ENCODE results near the gene SPTBN1.

Gene SPTBN1

GRCh38 chr2:54591551-54591950 is 135.4 kb downstream of the SPTBN1 start:
- DNase-seq (ENCODE audit: low spot score), result no peak

GRCh38 chr2:54593249-54593648 is 137.1 kb downstream of the SPTBN1 start:
- no peak for DNase-seq (ENCODE audit: low spot score)

GRCh38 chr2:54594048-54594447 is 137.9 kb downstream of the SPTBN1 start:
- DNase-seq (ENCODE audit: low spot score), result no peak

- DNase-seq (ENCODE audit: low spot score), result no peak
Measured at GRCh38 chr2:54595161-54595803, 139.2 kb downstream of the SPTBN1 start.

GRCh38 chr2:54595999-54596902 is 140.1 kb downstream of the SPTBN1 start:
- no peak for DNase-seq (ENCODE audit: low spot score)

- DNase-seq (ENCODE audit: low spot score), result no peak
Measured at GRCh38 chr2:54597153-54597848, 141.2 kb downstream of the SPTBN1 start.

- DNase-seq (ENCODE audit: low spot score), result no peak
Measured at GRCh38 chr2:54598347-54599325, 142.5 kb downstream of the SPTBN1 start.

GRCh38 chr2:54599326-54599710 is 143.2 kb downstream of the SPTBN1 start:
- no peak for DNase-seq (ENCODE audit: low spot score)

- DNase-seq (ENCODE audit: low spot score), result no peak
Measured at GRCh38 chr2:54599914-54600313, 143.8 kb downstream of the SPTBN1 start.

- no peak for DNase-seq (ENCODE audit: low spot score)
Measured at GRCh38 chr2:54601339-54601738, 145.2 kb downstream of the SPTBN1 start.

- DNase-seq (ENCODE audit: low spot score), result no peak
Measured at GRCh38 chr2:54602736-54603322, 146.7 kb downstream of the SPTBN1 start.

GRCh38 chr2:54603357-54603756 is 147.2 kb downstream of the SPTBN1 start:
- DNase-seq (ENCODE audit: low spot score), result no peak

GRCh38 chr2:54603796-54604195 is 147.7 kb downstream of the SPTBN1 start:
- no peak for DNase-seq (ENCODE audit: low spot score)

- no peak for DNase-seq (ENCODE audit: low spot score)
Measured at GRCh38 chr2:54604871-54605270, 148.7 kb downstream of the SPTBN1 start.

GRCh38 chr2:54605836-54606235 is 149.7 kb downstream of the SPTBN1 start:
- DNase-seq (ENCODE audit: low spot score), result no peak

- DNase-seq (ENCODE audit: low spot score), result no peak
Measured at GRCh38 chr2:54606393-54606958, 150.3 kb downstream of the SPTBN1 start.

GRCh38 chr2:54608224-54608623 is 152.1 kb downstream of the SPTBN1 start:
- no peak for DNase-seq (ENCODE audit: low spot score)

- DNase-seq (ENCODE audit: low spot score), result no peak
Measured at GRCh38 chr2:54609241-54609640, 153.1 kb downstream of the SPTBN1 start.

- DNase-seq (ENCODE audit: low spot score), result no peak
Measured at GRCh38 chr2:54609647-54610046, 153.5 kb downstream of the SPTBN1 start.

- no peak for DNase-seq (ENCODE audit: low spot score)
Measured at GRCh38 chr2:54610700-54611099, 154.6 kb downstream of the SPTBN1 start.

All from germinal center (tissue), 1 donor.